Trophoblast cell (in vitro differentiated cells and primary cell): Measurements from ENCODE around the gene DTNA.
A peak's percentile ranks its signal among the peaks of the same experiment; 100 is the strongest.
"Not testable (repeated sequence)": the region's sequence is repeated elsewhere in the genome, so short reads cannot be mapped to it uniquely, and the experiment has no call there.

Experiments used
- DNase-seq, 2 donors: peaks; one replicate each; pipeline ENCODE4 v3.0.0-alpha.2; 2016
- H2AFZ ChIP-seq: 2 replicates; pipeline ENCODE4 v1.6.1; 2013; ENCODE audit warnings: low read length, moderate library complexity, mild to moderate bottlenecking; ENCODE audit not compliant: insufficient read depth, poor library complexity
- H2AK5ac ChIP-seq: 2 replicates; pipeline ENCODE4 v1.6.1; 2013; ENCODE audit warnings: mild to moderate bottlenecking, low read length
- H2BK120ac ChIP-seq: 2 replicates; pipeline ENCODE4 v1.6.1; 2013; ENCODE audit warnings: low read length, mild to moderate bottlenecking, moderate library complexity; ENCODE audit not compliant: insufficient read depth, poor library complexity
- H2BK12ac ChIP-seq: 2 replicates; pipeline ENCODE4 v1.6.1; 2013; ENCODE audit warnings: mild to moderate bottlenecking, low read length, moderate library complexity
- H2BK5ac ChIP-seq: 2 replicates; pipeline ENCODE4 v1.6.1; 2013; ENCODE audit warnings: low read length, low read depth, moderate library complexity, mild to moderate bottlenecking; ENCODE audit not compliant: poor library complexity
- H3K14ac ChIP-seq: 2 replicates; pipeline ENCODE4 v1.6.1; 2013; ENCODE audit warnings: mild to moderate bottlenecking, low read length
- H3K18ac ChIP-seq: 2 replicates; pipeline ENCODE4 v1.6.1; 2013; ENCODE audit warnings: mild to moderate bottlenecking, low read length
- H3K23ac ChIP-seq: 2 replicates; pipeline ENCODE4 v1.6.1; 2013; ENCODE audit warnings: low read length
- H3K27ac ChIP-seq: 2 replicates; pipeline ENCODE4 v1.5.1; 2013; ENCODE audit warnings: low read depth, mild to moderate bottlenecking, inconsistent platforms, low read length, moderate library complexity
- H3K27me3 ChIP-seq: 2 replicates; pipeline ENCODE4 v1.6.1; 2013; ENCODE audit warnings: inconsistent platforms, mild to moderate bottlenecking, low read length, moderate library complexity; ENCODE audit not compliant: insufficient read depth
- H3K36me3 ChIP-seq, 2 experiments: 1 replicate in 1 of 2; 2 replicates in 1 of 2; pipeline ENCODE4 v1.6.1; 2013; ENCODE audit warnings: low read length in 2 of 2, mild to moderate bottlenecking in 2 of 2, moderate library complexity in 1 of 2; ENCODE audit not compliant: insufficient read depth in 2 of 2, control insufficient read depth in 1 of 2
- H3K4ac ChIP-seq: 2 replicates; pipeline ENCODE4 v1.6.1; 2013; ENCODE audit warnings: low read depth, mild to moderate bottlenecking, low read length, moderate library complexity
- H3K4me1 ChIP-seq, 2 experiments: 1 replicate in 1 of 2; 2 replicates in 1 of 2; pipeline ENCODE4 v1.6.1; 2013; ENCODE audit warnings: low read length in 2 of 2, mild to moderate bottlenecking in 2 of 2, moderate library complexity in 1 of 2; ENCODE audit not compliant: insufficient read depth in 2 of 2, control insufficient read depth in 1 of 2
- H3K4me2 ChIP-seq: 2 replicates; pipeline ENCODE4 v1.6.1; 2013; ENCODE audit warnings: inconsistent platforms, mild to moderate bottlenecking, low read length, moderate library complexity
- H3K4me3 ChIP-seq: 2 replicates; pipeline ENCODE4 v1.5.1; 2013; ENCODE audit warnings: mild to moderate bottlenecking, low read depth, low read length, inconsistent platforms
- H3K79me1 ChIP-seq: one replicate; pipeline ENCODE4 v1.6.1; 2013; ENCODE audit warnings: low read length
- H3K79me2 ChIP-seq: 2 replicates; pipeline ENCODE4 v1.6.1; 2013; ENCODE audit warnings: low read length, mild to moderate bottlenecking; ENCODE audit not compliant: control insufficient read depth, insufficient read depth, poor library complexity
- H3K9ac ChIP-seq: 2 replicates; pipeline ENCODE4 v1.6.1; 2013; ENCODE audit warnings: mild to moderate bottlenecking, low read length
- H3K9me3 ChIP-seq: 2 replicates; pipeline ENCODE4 v1.6.1; 2013; ENCODE audit warnings: low read depth, mild to moderate bottlenecking, control low read depth, inconsistent platforms, low read length; ENCODE audit not compliant: insufficient read depth
- H4K12ac ChIP-seq: 2 replicates; pipeline ENCODE4 v1.6.1; 2013; ENCODE audit warnings: low read depth, mild to moderate bottlenecking, low read length, moderate library complexity
- H4K8ac ChIP-seq: 2 replicates; pipeline ENCODE4 v1.6.1; 2013; ENCODE audit warnings: low read depth, mild to moderate bottlenecking, low read length, moderate library complexity
- H4K91ac ChIP-seq: one replicate; pipeline ENCODE4 v1.6.1; 2013; ENCODE audit warnings: low read depth, mild to moderate bottlenecking, low read length, moderate library complexity
- WGBS: extraction: QIAGEN DNeasy Blood & Tissue Kit; methylation state at CpG from one replicate; pipeline ENCODE4 v1.1.7; 2013; ENCODE audit warnings: missing lambda C conversion rate; ENCODE audit not compliant: insufficient read length, insufficient coverage; ENCODE audit errors: extremely low coverage; 5-methylcytosine and 5-hydroxymethylcytosine counted together

Gene DTNA

DNA sequence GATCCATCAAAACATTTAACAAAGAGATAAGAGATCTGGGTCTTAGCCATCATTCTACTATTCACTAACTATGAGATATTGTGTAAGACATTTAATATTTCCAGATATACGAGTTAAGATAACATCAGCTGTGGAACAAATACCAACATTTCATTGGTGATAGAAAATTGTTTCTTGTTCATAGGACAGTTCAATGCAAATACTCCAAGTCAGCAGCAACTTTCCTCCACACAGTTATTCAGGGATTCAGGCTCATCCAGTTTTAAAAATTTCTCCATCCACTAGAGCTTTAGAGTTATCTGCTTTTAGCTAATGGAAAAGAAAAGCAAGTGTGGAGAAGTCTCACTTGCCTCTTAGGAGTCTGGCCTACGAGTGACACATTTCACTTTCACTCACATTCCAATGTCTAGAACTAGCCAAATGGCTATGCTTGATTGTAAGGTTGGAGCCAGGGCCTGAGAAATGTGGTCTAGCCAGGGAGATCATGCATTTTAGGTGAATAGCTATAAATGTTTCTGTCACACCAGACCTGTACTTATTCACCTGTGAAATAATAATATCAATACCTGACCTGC, 211.8 kb downstream of the DTNA start:
- DNase-seq, result peak; percentile 77 to 97
- H2BK120ac ChIP-seq, result no peak overlapping the region
- no peaks in the 10 kb centered on the region for H3K27me3 ChIP-seq
- no peak overlapping the region for H2BK5ac ChIP-seq
- H3K27ac ChIP-seq, result peak overlapping the region; percentile 43
- H3K79me2 ChIP-seq, result no peaks in the 10 kb centered on the region
- peaks cover 0 to 7% of the 10 kb centered on the region in 2 experiments for H3K4me1 ChIP-seq
- no peak overlapping the region for H3K23ac ChIP-seq
- no peak overlapping the region for H2AFZ ChIP-seq
- H3K4ac ChIP-seq, result no peak overlapping the region
- H3K18ac ChIP-seq, result no peak overlapping the region
- no peak overlapping the region for H2BK12ac ChIP-seq
- H3K79me1 ChIP-seq, result peaks cover 11% of the 10 kb centered on the region
- no peak overlapping the region for H4K12ac ChIP-seq
- H3K9ac ChIP-seq, result no peak overlapping the region
- H3K4me3 ChIP-seq, result no peak overlapping the region
- no peak overlapping the region for H4K91ac ChIP-seq
- H3K9me3 ChIP-seq, result peaks cover 2% of the 10 kb centered on the region
- no peak overlapping the region for H2AK5ac ChIP-seq
- no peak overlapping the region for H4K8ac ChIP-seq
- H3K4me2 ChIP-seq, result no peak overlapping the region
- no CpG with 5 or more reads among the region's 2 CpGs for WGBS
- no peak overlapping the region for H3K14ac ChIP-seq
- H3K36me3 ChIP-seq, result no peaks in the 10 kb centered on the region

DNA sequence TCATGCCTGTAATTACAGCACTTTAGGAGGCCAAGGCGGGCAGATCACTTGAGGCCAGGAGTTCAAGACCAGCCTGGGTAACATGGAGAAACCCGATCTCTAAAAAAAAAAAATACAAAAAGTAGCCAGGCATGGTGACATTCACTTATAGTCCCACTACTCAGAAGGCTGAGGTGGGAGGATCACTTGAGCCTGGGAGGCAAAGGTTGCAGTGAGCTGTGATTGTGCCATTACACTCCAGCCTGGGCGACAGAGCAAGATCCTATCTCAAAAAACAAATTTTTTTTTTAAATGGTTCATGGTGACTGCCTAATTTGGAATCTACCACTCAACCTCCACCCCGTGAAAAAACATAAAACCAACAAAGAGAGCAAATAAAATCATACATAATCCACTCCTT, 212.5 kb downstream of the DTNA start:
- H3K79me2 ChIP-seq, H3K4me3 ChIP-seq, H2AFZ ChIP-seq, H3K4me1 ChIP-seq, H3K36me3 ChIP-seq, H3K4ac ChIP-seq, DNase-seq, H3K27me3 ChIP-seq, H3K23ac ChIP-seq, H3K9ac ChIP-seq, H3K4me2 ChIP-seq, H4K12ac ChIP-seq, H3K18ac ChIP-seq, H2AK5ac ChIP-seq, H3K9me3 ChIP-seq: not testable (repeated sequence)
- H2BK12ac ChIP-seq, result peak overlapping the region; percentile 64
- H4K91ac ChIP-seq, result peak overlapping the region; percentile 55
- peak overlapping the region; percentile 56 for H2BK5ac ChIP-seq
- WGBS, result no CpG with 5 or more reads among the region's 4 CpGs
- H3K14ac ChIP-seq, result peak overlapping the region; percentile 66
- H4K8ac ChIP-seq, result peak overlapping the region; percentile 28
- H3K27ac ChIP-seq, result peak overlapping the region; percentile 74
- H2BK120ac ChIP-seq, result peak overlapping the region; percentile 72
- peaks cover 11% of the 10 kb centered on the region for H3K79me1 ChIP-seq

DNA sequence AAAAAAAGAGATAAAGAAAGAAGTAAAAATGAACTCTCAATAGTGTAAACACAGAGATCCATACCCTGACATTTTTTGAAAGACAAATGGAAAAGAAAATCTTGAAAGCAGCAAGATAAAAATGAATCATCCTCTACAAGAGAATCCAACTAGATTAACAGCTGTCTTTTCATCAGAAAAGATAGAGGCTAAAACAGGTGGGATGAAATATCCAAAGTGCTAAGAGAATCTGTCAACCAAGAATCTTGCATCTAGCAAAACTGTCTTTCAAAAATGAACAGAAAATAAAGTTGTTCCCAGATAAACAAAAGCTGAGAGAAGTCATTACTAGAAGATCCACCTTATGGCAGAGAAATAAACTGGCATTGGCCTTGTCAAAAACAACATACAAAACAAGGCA, 213.8 kb downstream of the DTNA start:
- Histone ChIP-seq H3K4me1 (peaks cover 6 to 13% of the 10 kb centered on the region in 2 experiments), H3K18ac (no peak overlapping the region), H3K23ac (no peak overlapping the region), H3K4ac (no peak overlapping the region), H3K79me2 (peaks cover 4% of the 10 kb centered on the region), H4K91ac (no peak overlapping the region), H3K14ac (no peak overlapping the region), H4K12ac (no peak overlapping the region), H3K4me2 (no peak overlapping the region), H3K9me3 (peaks cover 2% of the 10 kb centered on the region), H3K79me1 (peaks cover 18% of the 10 kb centered on the region), H3K36me3 (no peaks in the 10 kb centered on the region), H2BK5ac (no peak overlapping the region), H2AFZ (no peak overlapping the region), H4K8ac (no peak overlapping the region), H2AK5ac (no peak overlapping the region), H3K9ac (no peak overlapping the region), H3K4me3 (no peak overlapping the region), H3K27me3 (no peaks in the 10 kb centered on the region), H2BK120ac (no peak overlapping the region), H2BK12ac (no peak overlapping the region), H3K27ac (no peak overlapping the region)
- peak in 1 of 2 donors; percentile 4 for DNase-seq

DNA sequence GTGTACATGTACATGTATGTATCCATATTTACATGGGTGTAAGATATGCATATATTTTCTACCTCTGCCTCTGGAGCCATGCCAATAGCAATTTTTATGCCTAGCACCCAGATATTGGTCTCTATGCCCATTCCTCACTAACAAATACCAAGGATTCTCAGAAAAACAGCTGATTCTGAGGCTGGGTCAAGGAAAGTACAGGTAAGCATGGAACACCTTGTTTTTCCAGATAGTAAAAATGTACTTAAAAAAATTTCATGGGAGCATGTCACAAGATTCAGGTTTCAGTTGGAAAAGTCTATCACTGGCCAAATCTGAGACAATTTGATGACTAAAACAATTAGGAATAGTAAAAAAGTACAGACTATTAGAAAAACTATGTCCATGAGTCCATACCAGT, 216.6 kb downstream of the DTNA start:
- peak; percentile 7 to 70 for DNase-seq
- Histone ChIP-seq H3K14ac (no peak overlapping the region), H3K27ac (no peak overlapping the region), H2AK5ac (no peak overlapping the region), H3K79me2 (peaks cover 4% of the 10 kb centered on the region), H3K18ac (no peak overlapping the region), H3K36me3 (no peaks in the 10 kb centered on the region), H3K4me3 (no peak overlapping the region), H3K23ac (no peak overlapping the region), H2BK120ac (no peak overlapping the region), H4K91ac (no peak overlapping the region), H3K9me3 (no peaks in the 10 kb centered on the region), H2BK5ac (no peak overlapping the region), H2AFZ (no peak overlapping the region), H3K4me2 (no peak overlapping the region), H3K79me1 (peaks cover 13% of the 10 kb centered on the region), H3K9ac (no peak overlapping the region), H2BK12ac (no peak overlapping the region), H4K12ac (no peak overlapping the region), H3K4me1 (peaks cover 6 to 11% of the 10 kb centered on the region in 2 experiments), H4K8ac (no peak overlapping the region), H3K4ac (no peak overlapping the region), H3K27me3 (no peaks in the 10 kb centered on the region)
